Stimulated activated CD8-positive, alpha-beta memory T cell treated with anti-CD3 and anti-CD28 coated beads, Interleukin-12 subunit alpha, Interleukin-12 subunit beta, amount 100 ng/mL, for 4 hours (primary cell): ENCODE measurements around the gene COLQ.
"Not testable (repeated sequence)": the region's sequence is repeated elsewhere in the genome, so short reads cannot be mapped to it uniquely, and the experiment has no call there.

Experiments
- DNase-seq: peaks from one replicate; pipeline ENCODE4 v3.0.0-alpha.2; 2020; ENCODE audit warnings: low read depth

Gene COLQ

DNA sequence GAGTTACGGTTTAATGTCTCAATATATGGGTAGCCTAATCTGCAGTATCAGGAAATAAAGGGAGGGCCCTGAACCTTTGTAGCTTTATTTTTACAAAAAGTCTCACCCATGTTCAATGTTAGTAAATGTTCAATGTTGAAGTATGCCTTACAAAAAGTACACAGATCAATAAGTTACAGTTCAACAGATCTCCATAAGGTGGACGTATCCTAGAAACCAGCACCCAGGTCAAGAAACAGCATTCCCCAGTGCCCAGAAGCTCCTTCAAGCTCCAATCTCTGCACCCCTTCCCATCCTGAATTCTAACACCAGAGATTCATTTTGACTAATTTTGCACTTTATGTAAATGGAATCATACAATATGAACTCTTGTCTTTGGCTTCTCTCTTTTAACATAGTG is 31.3 kb downstream of the COLQ start:
- no peak for DNase-seq

DNA sequence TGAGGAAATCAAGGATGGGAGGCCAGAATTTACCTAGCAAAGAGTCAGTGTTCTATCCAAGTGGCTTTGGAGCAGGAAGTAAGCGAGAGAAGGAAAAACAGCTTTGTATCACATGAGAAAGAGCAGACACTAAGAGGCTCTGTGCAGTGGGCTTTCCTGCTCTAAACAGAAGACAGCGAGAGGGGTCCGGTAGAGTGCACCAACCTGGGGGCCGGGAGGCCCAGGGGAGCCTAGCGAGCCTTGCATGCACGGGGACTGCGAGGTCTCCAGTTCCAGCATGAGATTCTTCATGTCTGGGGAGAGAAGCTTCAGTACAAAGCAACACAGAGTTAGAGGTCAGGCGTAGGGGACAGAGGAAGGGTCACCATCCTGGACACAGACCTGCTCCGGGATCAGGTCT is 33.5 kb downstream of the COLQ start:
- no peak for DNase-seq

DNA sequence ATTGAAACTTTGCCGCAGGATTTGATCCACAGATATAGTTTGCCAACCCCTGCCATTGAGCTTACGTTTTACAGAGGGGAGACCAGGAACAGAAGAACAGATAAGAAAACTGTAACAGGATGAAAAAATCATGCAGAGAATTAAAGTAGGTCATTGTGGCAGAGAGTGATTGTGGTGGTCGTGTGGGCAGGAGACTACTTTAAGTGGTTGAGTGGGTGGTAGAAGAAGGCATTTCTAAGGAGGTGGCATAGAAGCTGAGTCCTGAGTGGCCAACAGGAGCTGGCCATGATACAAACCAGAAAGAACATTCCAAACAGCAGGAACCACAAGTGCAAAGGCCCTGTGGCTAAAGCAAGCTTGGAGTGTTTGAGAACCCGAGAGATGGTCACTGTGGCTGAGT is 34.5 kb downstream of the COLQ start:
- no peak for DNase-seq

DNA sequence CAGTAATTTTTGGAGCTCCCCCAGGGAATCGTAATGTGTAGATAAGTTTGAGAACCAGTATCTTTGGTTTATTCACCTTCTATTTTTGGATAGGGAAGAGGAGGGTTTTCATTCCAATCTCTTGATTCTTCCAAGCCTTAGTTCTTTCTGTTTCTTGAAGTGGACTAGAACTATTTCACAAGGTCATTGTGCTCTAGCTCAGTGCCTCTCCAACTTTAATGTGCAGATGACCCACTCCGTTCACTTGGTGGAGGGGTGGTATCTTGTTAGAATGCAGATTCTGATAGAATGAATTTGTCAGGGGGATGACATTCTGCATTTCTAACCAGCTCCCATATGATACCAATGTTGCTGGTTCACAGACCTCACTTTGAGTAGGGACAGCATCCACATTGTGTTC is 35.5 kb downstream of the COLQ start:
- no peak for DNase-seq

DNA sequence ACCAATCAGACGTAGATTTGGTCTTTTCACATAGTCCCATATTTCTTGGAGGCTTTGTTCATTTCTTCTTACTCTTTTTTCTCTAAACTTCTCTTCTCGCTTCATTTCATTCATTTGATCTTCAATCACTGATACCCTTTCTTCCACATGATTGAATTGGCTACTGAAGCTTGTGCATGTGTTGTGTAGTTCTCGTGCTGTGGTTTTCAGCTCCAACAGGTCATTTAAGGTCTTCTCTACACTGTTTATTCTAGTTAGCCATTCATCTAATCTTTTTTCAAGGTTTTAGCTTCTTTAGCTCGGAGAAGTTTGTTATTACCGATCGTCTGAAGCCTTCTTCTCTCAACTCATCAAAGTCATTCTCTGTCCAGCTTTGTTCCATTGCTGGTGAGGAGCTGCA is 37.0 kb downstream of the COLQ start:
- DNase-seq, result not testable (repeated sequence)

DNA sequence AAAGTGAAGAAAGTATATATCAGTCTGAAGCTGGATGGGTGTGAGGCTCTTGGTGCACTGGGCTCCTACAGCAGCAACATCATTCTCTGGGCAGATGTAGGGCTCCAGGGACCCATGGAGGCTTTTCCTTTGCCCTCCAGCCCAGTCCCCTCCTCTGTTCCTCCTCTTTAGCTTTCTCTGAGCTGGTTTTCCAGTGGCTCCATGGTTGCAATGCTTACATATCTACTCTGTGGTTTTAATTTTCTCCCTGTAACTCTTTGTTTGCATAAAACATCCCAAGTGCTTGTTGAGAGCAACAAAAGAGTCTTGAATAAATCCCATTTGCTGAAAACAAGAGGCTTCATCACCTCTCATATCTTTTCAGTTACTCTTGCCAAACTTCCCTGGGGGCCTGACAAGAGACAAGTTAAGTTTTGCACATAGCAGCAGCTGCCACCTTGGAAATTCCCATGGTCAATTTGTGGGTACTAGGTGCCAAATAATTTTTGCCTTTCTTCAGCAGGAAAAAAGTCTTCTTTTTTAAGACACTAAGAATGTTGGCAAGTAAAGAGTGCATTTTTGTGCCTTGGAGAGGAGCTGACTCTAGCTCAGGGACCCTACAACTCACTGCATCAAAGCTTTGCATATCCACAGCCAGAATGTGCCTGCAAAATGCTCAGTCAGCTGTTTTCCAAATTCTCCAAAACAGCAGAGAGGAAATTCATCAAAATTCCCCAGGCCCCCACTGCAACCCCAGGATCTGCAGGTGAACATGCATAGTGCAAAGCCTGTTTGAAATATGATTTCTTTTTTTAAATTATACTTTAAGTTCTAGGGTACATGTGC is 41.9 kb downstream of the COLQ start:
- no peak for DNase-seq

DNA sequence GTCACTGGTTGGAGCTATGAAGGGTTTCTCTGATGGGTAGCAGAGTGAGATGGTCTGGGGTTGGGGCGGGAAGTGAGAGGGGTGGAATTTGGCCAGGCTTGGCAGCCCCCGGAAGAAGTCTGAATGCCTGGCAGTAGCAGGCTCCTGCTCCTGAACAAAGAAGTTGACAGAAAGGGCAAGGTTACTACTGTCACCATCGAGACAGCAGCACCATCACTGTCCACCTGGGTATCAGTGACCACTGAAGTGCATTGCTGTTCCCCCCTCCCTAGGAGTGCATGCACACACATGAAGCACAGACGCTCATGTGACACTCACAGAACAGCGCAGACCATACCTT is 42.9 kb downstream of the COLQ start:
- DNase-seq, result no peak

DNA sequence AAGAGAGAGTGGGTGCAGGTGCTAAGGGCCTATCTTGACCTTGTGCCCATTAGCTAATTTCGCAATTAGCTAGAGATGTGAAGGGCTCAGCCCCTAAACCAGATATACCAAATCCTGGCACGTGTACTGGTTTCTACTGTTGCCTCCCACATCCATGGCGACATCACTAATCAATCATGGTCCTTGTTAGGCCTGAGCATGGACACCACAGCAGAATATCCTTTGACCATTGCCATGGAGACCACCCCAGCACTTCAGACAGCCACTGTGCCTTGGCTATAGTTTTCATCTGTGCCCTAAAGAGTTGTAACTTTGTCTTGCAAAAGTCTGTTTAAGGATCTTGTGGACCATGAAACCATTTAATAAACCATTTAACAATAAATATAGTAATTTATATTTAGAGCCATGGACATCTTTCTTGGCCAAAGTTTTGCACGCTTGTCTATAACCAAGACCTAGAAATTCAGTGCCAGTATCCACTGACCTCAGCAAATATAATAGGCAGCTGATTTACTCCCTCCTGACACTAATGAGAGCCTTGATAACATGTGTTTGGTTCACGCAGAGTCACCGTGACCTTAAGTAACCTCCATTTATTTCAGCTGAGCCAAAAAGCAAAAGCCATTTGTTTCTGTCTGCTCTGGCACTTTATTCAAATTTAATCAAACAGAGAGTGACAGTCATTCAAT is 43.4 kb downstream of the COLQ start:
- no peak for DNase-seq

DNA sequence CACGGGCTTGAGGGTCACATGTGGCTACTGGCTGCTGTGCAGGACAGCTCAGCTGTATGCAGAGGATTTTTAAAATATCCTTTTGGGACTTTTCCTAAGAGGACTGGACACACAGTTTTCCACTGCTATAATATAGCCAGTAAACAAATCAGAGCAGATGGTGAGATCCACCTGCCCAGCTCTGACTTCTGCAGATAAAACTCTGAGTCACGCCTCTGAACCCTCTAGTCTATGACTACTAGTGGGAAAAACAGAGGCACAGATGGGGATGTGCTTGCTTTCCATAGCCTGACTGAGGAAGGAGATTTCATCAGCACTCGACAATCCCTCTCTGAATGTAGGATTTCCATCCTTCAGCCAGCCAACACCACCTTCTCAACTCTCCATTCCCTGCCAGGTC is 45.1 kb downstream of the COLQ start:
- no peak for DNase-seq

DNA sequence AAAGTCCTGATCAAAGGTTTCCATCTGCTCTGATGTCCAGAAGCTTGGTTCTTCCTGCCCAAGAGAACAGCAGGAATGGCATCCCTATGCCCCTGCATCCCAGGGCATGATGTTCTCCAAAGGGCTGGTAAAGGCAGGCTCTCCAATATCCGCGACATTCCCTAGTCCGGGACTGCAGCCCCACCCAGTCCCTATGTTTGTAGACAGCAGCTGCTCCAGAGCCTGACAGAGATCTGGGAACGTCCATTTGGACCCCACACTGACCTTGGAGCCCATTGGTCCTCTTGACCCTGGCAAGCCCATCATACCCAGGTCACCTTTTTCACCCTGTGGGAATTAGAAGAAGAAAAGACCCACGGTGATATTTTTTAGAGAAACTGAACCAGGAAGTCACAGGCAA is 46.3 kb downstream of the COLQ start:
- no peak for DNase-seq

DNA sequence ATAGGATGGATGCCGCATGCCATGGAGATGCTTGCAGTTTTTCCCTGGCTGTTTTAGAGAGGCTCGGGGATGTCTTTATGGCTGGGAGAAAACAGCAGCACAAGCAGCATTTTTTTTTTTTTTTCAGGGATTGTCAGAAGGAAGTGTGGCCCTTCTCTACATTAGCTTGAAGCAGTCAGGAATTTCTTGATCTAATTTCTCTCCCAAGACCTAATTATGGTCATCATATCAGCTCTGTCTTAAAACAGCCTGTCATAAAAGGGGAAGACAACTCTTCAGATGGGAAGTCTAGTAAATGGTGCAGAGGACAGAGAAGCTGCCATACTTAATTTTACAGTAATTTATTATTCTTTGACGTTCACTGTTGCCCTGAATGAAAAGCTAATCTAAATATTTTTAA is 49.6 kb downstream of the COLQ start:
- no peak for DNase-seq

DNA sequence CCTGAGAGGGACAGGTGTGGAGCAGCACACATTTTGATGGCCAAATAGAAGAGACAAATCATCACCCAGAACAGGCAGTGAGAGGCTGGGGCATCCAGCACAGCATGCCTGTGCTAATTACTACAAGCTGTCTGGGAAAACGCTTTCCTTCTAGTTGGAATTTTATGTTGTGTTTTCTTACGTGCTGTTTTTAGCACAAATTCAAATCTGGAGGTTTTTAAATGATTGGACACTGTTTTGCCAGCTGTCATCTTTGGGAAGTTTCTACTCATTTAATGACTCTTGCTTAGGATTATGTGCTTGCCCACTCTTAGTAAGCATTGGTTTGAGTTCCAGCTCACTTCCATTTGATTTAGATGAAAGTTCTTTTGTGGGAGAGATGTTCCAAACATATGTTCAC is 50.7 kb downstream of the COLQ start:
- no peak for DNase-seq

DNA sequence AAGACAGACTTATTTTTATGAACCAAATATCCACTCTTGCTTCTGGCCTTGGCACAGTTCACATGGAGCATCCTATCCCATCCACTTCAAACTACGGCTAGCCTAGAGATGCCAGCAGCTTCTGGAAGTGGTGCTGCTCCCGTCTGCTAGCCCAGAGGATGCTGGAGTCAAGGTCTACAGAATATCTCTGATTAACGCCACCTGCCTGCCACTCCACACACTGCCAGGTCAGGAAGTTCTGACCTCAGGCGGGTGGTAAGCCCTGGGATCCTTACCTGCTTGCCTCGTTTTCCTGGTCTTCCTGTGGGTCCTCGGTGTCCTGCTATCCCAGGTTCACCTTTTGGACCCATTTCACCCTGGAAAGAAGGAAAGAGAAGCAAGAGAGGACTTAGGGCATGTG is 51.2 kb downstream of the COLQ start:
- no peak for DNase-seq

DNA sequence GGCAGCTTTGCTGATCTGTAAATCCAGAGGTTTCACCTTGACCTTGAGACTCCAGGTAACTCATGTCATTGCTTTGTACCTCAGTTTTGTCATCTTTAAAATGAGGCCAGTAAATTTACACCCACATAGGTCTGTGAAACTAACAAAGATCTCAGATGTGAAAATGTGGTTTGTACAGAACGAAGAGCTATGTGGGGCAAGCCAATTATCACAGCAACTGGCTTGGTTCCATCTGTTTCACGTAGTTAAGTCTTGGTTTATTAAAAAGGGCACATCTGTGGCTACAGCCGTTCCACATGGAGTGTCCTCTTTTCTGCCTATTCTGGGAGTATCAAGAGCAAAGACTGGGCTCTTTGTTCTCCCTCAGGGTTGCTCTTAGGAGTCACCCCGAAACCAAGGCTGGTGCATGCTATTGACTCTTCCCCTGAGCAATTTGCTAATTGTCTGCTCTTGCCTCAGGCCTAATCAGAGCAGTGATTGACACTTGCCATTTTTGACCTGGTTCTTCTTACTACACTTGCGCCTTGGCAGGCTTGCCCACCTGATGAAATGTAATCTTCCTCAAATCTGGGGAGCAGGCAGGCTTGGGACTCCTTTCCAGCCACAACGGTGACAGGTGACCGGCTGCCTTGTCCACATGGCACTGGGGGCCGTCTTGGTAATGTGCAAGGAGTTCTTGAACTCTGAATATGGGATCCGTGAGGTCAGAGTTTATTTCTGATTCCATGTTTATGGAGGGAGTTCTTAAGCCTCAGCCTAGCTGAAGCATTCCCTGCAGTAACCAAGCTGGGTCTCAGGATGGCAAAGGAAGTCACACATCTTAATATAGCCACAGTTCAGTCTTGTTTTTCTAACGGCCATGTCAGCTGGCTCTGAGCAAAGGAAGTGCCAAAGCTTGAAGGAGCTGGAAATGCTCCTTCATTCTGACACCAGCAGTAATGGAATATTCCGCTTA is 54.0 kb downstream of the COLQ start:
- DNase-seq, result no peak

DNA sequence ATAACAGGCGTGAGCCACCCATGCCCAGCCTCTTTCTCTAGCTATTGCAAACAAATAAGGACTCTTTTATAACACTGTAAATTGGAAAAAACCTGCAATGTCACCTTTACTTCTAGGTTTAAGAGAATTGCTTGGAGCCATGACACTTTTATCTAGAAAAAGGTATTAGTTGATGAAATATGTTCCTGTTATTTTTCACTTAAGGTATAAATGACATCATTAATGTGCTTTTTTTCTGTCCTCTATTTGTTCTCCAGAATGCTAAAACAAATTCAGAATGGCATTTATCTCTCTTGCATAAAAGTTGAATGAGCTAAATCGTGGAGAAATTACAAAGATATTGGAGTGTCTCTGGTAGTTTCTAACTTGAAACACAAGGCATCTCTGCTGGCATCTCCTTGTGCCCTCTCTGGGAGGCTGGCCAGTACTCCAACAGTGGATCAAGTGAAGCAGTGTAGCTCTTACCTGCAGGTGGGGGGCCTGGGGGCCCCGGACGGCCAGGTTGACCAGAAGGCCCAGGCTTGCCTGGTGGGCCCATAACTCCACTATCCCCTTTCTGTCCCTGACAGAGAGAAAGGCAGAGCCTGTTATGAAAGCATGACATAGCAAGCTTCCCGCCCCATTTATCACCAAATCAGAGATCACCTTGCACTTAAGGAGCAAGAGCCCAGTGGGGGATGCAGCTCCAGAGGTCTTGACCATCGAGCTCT is 55.5 kb downstream of the COLQ start:
- DNase-seq, result no peak

DNA sequence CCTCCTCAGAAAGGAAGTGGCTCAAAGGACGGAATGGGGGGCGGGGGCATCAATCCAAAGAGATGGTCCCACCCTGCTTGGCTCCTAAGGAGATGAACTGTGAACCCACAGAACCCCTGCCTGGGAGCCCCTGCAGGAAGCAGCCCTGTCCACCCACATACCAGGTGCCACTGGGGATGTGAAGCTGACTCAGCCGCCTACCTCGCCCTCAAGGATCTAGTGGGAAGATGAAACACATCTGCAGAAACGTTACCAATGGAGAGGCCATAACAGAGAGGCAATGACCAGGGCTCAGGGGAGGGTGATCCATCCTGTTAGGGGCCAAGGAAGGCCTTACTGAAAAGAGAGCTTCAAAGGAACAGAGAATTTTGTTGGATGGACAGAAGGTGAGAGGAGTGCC is 59.1 kb downstream of the COLQ start:
- no peak for DNase-seq

DNA sequence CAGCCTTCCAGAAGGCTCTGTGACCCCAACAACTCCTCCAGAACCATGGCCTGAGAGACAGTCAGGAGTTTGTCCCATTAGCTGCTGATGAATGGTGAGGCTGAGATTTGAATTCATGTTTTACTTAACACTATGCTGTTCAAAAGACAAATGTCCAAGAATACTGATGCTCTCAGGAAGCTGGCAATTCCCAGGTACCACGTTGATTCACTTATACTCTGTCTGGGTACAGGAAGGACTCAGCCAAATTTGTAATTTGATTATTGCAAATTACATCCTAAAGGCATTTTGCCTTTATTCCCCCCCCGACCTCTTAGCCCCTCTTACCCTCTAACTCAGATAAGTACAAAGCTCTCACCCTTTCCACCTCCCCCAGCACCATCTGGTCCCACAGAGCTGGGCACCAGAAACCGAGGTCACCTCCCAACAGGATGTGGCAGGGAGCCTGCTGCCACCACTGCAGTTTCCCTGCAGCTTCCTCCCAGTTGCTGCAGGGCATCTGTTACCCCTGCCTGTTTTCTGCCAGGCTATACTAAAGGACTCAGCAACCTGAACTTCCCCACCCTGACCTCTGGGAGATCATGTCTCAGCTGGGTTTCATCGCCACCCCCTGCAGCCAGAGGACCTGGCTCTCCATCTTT is 60.5 kb downstream of the COLQ start:
- DNase-seq, result no peak

DNA sequence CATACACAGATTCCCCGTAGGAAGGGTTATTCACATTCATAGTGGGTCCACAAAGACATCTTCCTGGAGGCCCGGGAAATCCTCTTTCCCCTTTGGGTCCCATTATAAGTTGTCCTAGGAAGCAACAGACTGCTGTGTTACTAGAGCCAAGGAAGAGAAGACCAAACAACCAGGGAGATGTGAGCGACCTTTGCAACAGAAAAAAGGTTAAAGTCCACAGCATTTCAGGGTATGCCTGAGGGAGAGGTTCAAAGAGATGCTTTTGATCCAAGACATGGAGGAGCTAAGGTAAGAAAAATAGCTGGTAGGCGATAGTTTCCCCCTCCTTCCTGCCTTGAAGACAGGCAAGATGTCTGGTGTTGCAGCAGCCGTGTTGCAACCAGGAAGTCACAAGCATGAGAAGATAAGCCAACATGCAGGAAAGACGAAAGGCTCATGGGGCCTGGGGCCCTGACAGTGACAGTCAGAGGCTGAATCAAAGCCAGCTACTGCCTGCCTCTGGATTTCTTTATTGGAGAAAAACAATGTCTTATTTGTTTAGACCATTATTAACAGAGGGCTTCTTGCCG is 63.2 kb downstream of the COLQ start:
- DNase-seq, result no peak

DNA sequence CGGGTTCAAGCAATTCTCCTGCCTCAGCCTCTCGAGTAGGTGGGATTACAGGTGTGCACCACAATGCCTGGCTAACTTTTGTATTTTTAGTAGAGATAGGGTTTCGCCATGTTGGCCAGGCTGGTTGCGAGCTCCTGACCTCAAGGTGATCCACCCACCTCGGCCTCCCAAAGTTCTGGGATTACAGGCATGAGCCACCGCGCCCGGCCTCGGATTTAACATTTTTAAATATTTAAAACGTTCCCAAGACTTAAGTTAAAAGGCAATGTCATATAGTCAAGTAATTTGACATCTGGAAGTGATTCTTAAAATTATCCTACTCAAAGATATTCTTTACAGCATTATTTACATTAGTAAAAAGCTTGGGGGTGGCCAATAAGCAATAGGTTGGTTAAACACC is 64.6 kb downstream of the COLQ start:
- DNase-seq, result not testable (repeated sequence)

DNA sequence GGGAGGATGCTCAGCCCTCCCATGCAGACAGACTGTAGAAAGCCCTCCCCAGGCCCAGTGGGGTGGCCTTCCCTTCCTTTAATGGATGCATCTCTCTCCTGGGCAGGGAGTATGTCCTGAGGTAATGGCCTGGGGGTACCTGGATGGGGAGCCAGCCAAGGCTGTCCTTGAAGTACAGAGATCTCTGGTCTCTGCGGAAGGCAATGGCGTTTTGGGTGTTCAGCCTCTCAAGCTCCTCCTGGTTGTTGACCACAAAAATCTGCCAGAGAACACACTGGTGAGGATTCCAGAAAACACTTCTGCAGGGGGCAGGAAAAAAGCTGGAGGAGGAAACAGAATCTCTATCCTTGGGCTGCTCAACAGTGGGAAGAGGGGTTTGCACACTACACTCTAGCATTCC is 65.2 kb downstream of the COLQ start:
- no peak for DNase-seq

DNA sequence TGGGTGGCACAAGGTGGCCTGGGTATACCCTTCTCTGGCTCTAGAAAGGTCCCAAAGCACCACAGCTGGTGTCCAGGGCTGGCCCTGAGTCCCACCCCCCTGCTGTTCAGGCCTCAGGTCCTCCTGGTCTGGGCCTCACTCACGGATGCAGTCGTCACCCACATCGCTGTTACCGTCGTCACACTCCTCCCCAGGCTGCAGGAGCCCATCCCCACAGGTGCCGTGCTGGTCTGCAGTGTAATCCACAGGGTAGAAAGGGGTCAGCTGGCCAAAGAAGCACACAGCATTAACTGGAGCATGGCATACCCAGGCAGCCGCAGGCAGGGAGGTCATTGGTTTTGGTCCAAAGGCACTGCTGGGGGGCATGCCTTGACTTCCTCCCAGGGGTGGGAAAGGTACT is 65.8 kb downstream of the COLQ start:
- no peak for DNase-seq
